B cell (primary cell): ENCODE results near the gene DNAJC9. TPM values are rescaled to one million over a fixed set of nuclear protein-coding genes. Genes with fewer than 3 reads are reported as not detected.

Experiments
- ATAC-seq: fragments of 200-7000 bp; cut with Tn5 transposase; one replicate; pipeline ENCODE4 v1.10.0; 2021; ENCODE audit warnings: low read depth, mild to moderate bottlenecking, moderate number of reproducible peaks, moderate library complexity
- CTCF ChIA-PET: fragments of 350-600 bp; sonication (Branson Sonifier 250); formaldehyde crosslinking; loops from one replicate; lab custom pipeline; 2021; ENCODE audit warnings: antibody characterized with exemption, inconsistent platforms; lab: Charles Lee
- POLR2A ChIA-PET: fragments of 350-600 bp; sonication (Branson Sonifier 250); formaldehyde crosslinking; loops from one replicate; lab custom pipeline; 2021; ENCODE audit warnings: antibody characterized with exemption; lab: Charles Lee
- DNase-seq: peaks from one replicate; pipeline ENCODE4 v3.0.0; 2013
- H2AFZ ChIP-seq: 2 replicates; pipeline ENCODE4 v1.6.1; 2012; ENCODE audit warnings: mild to moderate bottlenecking, low read depth, low read length; ENCODE audit not compliant: insufficient read depth, poor library complexity, severe bottlenecking
- H3K27ac ChIP-seq, 2 donors: 1 replicate in 1 of 2; 2 replicates in 1 of 2; pipeline ENCODE4 v1.5.1; 2012 to 2013; ENCODE audit warnings: low read length in 2 of 2, mild to moderate bottlenecking in 2 of 2, moderate library complexity in 1 of 2
- H3K27me3 ChIP-seq, 4 experiments: fragments of 200-600 bp in 1 of 4; sonication (generic) in 1 of 4; replicated peaks in 1 of 4; 1 replicate in 2 of 4; 2 replicates in 2 of 4; pipeline versions ENCODE4 v1.6.1 to v1.7.0; 2013 to 2016; ENCODE audit warnings: low read length in 3 of 4, mild to moderate bottlenecking in 2 of 4, mixed read lengths in 1 of 4, moderate library complexity in 1 of 4; ENCODE audit not compliant: insufficient read depth in 4 of 4, control insufficient read depth in 3 of 4; ENCODE audit errors: control extremely low read depth in 1 of 4
- H3K36me3 ChIP-seq, 2 experiments: replicated peaks in 1 of 2; 1 replicate in 1 of 2; 2 replicates in 1 of 2; pipeline versions ENCODE4 v1.6.1 to v1.7.1; 2013; ENCODE audit warnings: low read length in 1 of 2; ENCODE audit not compliant: insufficient read depth in 2 of 2, control insufficient read depth in 1 of 2; ENCODE audit errors: control extremely low read depth in 1 of 2, extremely low read depth in 1 of 2
- H3K4me1 ChIP-seq, 2 donors: fragments of 200-600 bp in 1 of 2; sonication (generic) in 1 of 2; 1 replicate in 1 of 2; 2 replicates in 1 of 2; pipeline versions ENCODE4 v1.5.1 to v1.6.1; 2013 to 2017; ENCODE audit warnings: low read length in 2 of 2; ENCODE audit not compliant: control insufficient read depth in 2 of 2, insufficient read depth in 2 of 2
- H3K4me2 ChIP-seq: replicated peaks from 2 replicates; pipeline ENCODE3; 2012; ENCODE audit warnings: mild to moderate bottlenecking, low read depth, low read length; ENCODE audit not compliant: poor library complexity, severe bottlenecking
- H3K4me3 ChIP-seq, 5 experiments: fragments of 200-600 bp in 1 of 5; sonication (generic) in 1 of 5; 1 replicate in 3 of 5; 2 replicates in 2 of 5; pipeline versions ENCODE4 v1.5.1 to v1.7.0; 2011 to 2016; ENCODE audit warnings: low read length in 4 of 5, mild to moderate bottlenecking in 4 of 5, low read depth in 2 of 5, control low read depth in 1 of 5, moderate library complexity in 1 of 5; ENCODE audit not compliant: insufficient read depth in 1 of 5; ENCODE audit errors: control extremely low read depth in 1 of 5, extremely low read depth in 1 of 5
- H3K79me2 ChIP-seq: fragments of 200-600 bp; sonication (generic); one replicate; pipeline ENCODE4 v1.6.0; 2016; ENCODE audit warnings: low read length; ENCODE audit not compliant: control insufficient read depth, insufficient read depth
- H3K9ac ChIP-seq: fragments of 200-600 bp; sonication (generic); 2 replicates; pipeline ENCODE4 v1.6.1; 2017; ENCODE audit warnings: mild to moderate bottlenecking, low read length, moderate library complexity
- H3K9me3 ChIP-seq, 3 donors: one replicate each; pipeline versions ENCODE4 v1.6.1 to v1.7.1; 2013; ENCODE audit warnings: low read length in 2 of 3; ENCODE audit not compliant: control insufficient read depth in 2 of 3, insufficient read depth in 1 of 3; ENCODE audit errors: control extremely low read depth in 1 of 3
- H4K20me1 ChIP-seq: 2 replicates; pipeline ENCODE4 v1.6.0; 2012; ENCODE audit warnings: mild to moderate bottlenecking, low read length; ENCODE audit not compliant: insufficient read depth, control insufficient read depth, poor library complexity, severe bottlenecking
- H3K27ac Mint-ChIP-seq: one replicate; pipeline ENCODE4 v1.8.0; 2021; ENCODE audit warnings: mixed read lengths
- H3K27me3 Mint-ChIP-seq: one replicate; pipeline ENCODE4 v1.8.0; 2021; ENCODE audit warnings: mixed read lengths
- H3K4me1 Mint-ChIP-seq: one replicate; pipeline ENCODE4 v1.8.0; 2021; ENCODE audit warnings: mixed read lengths
- H3K4me3 Mint-ChIP-seq: one replicate; pipeline ENCODE4 v1.8.0; 2021; ENCODE audit warnings: mixed read lengths
- H3K9me3 Mint-ChIP-seq: one replicate; pipeline ENCODE4 v1.8.0; 2022; ENCODE audit warnings: mixed read lengths; ENCODE audit not compliant: insufficient read depth
- EZH2 ChIP-seq: IDR thresholded peaks from 2 replicates; pipeline ENCODE4 v1.6.1; 2012; ENCODE audit warnings: borderline replicate concordance, low read depth, mild to moderate bottlenecking, moderate library complexity, low read length; ENCODE audit not compliant: insufficient read depth, poor library complexity, severe bottlenecking
- WGBS: methylation state at CpG from one replicate; pipeline ENCODE4 v1.1.5; 2013; ENCODE audit warnings: missing lambda C conversion rate; ENCODE audit not compliant: insufficient coverage; 5-methylcytosine and 5-hydroxymethylcytosine counted together
- intact Hi-C: fragments of 100-400 bp; cut with micrococcal nuclease; formaldehyde crosslinking; loops from one replicate; pipeline ENCODE4 v1.10.0; 2022
- polyA plus RNA-seq: library from polyadenylated mRNA; depleted of rRNA; stranded (reverse); fragments of >200 nt; gene quantifications from 2 replicates; pipeline ENCODE4 v1.2.3, GENCODE V29; 2012
- small RNA-seq: library from RNA; depleted of rRNA; stranded (forward); fragments of <200 nt; gene quantifications from one replicate; pipeline ENCODE3, GENCODE V24; 2012; ENCODE audit warnings: low replicate concordance, low read depth; ENCODE audit not compliant: insufficient read length
- total RNA-seq, 2 donors: library from RNA; stranded (reverse); fragments of 120-200 nt in 1 of 2; gene quantifications; 1 replicate in 1 of 2; 2 replicates in 1 of 2; pipeline versions ENCODE4 v1.2.3 to v1.2.4, GENCODE V29; 2013 to 2022
- TF ChIP-seq, protein P1 (sequence below): fragments of 200-600 bp; IDR thresholded peaks from one replicate; pipeline ENCODE4 v1.8.0; 2022; ENCODE audit warnings: antibody characterized with exemption, mild to moderate bottlenecking

Gene DNAJC9
- total and polyA plus RNA-seq, 2 donors (not counting 1 experiment from before 2014, with no cell fraction given) = 11.8 to 25.6 TPM

DNA sequence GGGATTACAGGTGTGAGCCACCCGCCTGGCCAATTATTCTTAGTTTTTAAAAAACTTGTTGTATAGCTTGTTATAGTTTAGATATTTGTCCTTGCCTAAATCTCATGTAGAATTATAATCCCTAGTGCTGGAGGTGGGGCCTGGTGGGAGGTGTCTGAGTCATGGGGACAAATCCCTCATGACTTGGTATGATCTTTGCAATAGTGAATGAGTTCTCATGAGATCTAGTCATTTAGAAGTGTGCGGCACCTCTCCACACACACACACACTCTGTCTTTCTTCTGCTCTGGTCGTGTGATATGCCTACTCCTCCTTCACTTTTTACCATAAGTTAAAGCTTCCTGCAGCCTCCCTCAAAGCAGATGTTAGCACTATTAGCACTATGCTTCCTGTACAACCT is 42.0 kb downstream of the DNAJC9 start:
- H3K4me3 ChIP-seq = no peak overlapping the region
- WGBS = 93% methylated on average over 2 of the region's 3 CpGs
- H2AFZ ChIP-seq = no peak overlapping the region
- intact Hi-C loops = no loop called here
- Mint-ChIP-seq H3K4me3 (no peak overlapping the region), H3K4me1 (no peaks in the 10 kb centered on the region), H3K27me3 (no peaks in the 10 kb centered on the region), H3K27ac (no peak overlapping the region), H3K9me3 (no peaks in the 10 kb centered on the region)
- no peaks in the 10 kb centered on the region for H3K79me2 ChIP-seq
- no peaks in the 10 kb centered on the region for H3K27me3 ChIP-seq
- no peak for ATAC-seq
- no peak overlapping the region for H3K9ac ChIP-seq
- H3K9me3 ChIP-seq = no peaks in the 10 kb centered on the region
- H4K20me1 ChIP-seq = no peaks in the 10 kb centered on the region
- no peak overlapping the region for H3K27ac ChIP-seq
- POLR2A ChIA-PET = no interaction called here
- no peak for DNase-seq
- no peak for TF ChIP-seq EZH2
- TF ChIP-seq, protein P1, sequence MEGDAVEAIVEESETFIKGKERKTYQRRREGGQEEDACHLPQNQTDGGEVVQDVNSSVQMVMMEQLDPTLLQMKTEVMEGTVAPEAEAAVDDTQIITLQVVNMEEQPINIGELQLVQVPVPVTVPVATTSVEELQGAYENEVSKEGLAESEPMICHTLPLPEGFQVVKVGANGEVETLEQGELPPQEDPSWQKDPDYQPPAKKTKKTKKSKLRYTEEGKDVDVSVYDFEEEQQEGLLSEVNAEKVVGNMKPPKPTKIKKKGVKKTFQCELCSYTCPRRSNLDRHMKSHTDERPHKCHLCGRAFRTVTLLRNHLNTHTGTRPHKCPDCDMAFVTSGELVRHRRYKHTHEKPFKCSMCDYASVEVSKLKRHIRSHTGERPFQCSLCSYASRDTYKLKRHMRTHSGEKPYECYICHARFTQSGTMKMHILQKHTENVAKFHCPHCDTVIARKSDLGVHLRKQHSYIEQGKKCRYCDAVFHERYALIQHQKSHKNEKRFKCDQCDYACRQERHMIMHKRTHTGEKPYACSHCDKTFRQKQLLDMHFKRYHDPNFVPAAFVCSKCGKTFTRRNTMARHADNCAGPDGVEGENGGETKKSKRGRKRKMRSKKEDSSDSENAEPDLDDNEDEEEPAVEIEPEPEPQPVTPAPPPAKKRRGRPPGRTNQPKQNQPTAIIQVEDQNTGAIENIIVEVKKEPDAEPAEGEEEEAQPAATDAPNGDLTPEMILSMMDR = no peak
- no peaks in the 10 kb centered on the region for H3K4me1 ChIP-seq
- CTCF ChIA-PET = no interaction called here
- no peak overlapping the region for H3K4me2 ChIP-seq
- peaks cover 0 to 3% of the 10 kb centered on the region in 2 experiments for H3K36me3 ChIP-seq

Small RNA genes within 50 kb of the gene (small RNA-seq; reads per million reads assigned to genes)
- gene RF00019 (not detected), gene RNU6-833P (not detected)

Other genes with a start within 250 kb of the DNAJC9 start
- gene P4HA1, start 150.4 kb downstream of the DNAJC9 start, total RNA-seq = 19.0 and 21.8 TPM in 2 replicates
- 12.8 and 24.0 TPM in 2 replicates for gene P4HA1, start 150.4 kb downstream of the DNAJC9 start, polyA plus RNA-seq
- 4.5 TPM in 2 replicates for gene NUDT13, start 136.8 kb downstream of the DNAJC9 start, total RNA-seq
- gene NUDT13, start 136.8 kb downstream of the DNAJC9 start, polyA plus RNA-seq = 2.5 and 3.4 TPM in 2 replicates
- 37.1 and 38.8 TPM in 2 replicates for gene ECD, start 79.2 kb downstream of the DNAJC9 start, total RNA-seq
- gene ECD, start 79.2 kb downstream of the DNAJC9 start, polyA plus RNA-seq = 15.7 and 20.8 TPM in 2 replicates
- gene FAM149B1, start 79.1 kb downstream of the DNAJC9 start, total RNA-seq = 22.5 and 25.9 TPM in 2 replicates
- 24.2 and 24.3 TPM in 2 replicates for gene FAM149B1, start 79.1 kb downstream of the DNAJC9 start, polyA plus RNA-seq
- gene MRPS16, start 5.4 kb upstream of the DNAJC9 start, total RNA-seq = 47.9 and 49.6 TPM in 2 replicates
- 22.5 and 27.7 TPM in 2 replicates for gene MRPS16, start 5.4 kb upstream of the DNAJC9 start, polyA plus RNA-seq
- gene CFAP70, start 111.6 kb upstream of the DNAJC9 start, total RNA-seq = 2.9 and 3.6 TPM in 2 replicates
- 1.6 and 2.5 TPM in 2 replicates for gene CFAP70, start 111.6 kb upstream of the DNAJC9 start, polyA plus RNA-seq
- 86.7 and 90.0 TPM in 2 replicates for gene ANXA7, start 166.8 kb upstream of the DNAJC9 start, total RNA-seq
- 39.7 and 43.4 TPM in 2 replicates for gene ANXA7, start 166.8 kb upstream of the DNAJC9 start, polyA plus RNA-seq
- gene MSS51, start 186.3 kb upstream of the DNAJC9 start, total RNA-seq = 6.3 and 6.4 TPM in 2 replicates
- 4.7 and 5.1 TPM in 2 replicates for gene MSS51, start 186.3 kb upstream of the DNAJC9 start, polyA plus RNA-seq
- 51.2 and 52.8 TPM in 2 replicates for gene PPP3CB, start 248.8 kb upstream of the DNAJC9 start, total RNA-seq
- 15.9 and 32.2 TPM in 2 replicates for gene PPP3CB, start 248.8 kb upstream of the DNAJC9 start, polyA plus RNA-seq